ENCODE data around the gene ICA1.

DNA sequence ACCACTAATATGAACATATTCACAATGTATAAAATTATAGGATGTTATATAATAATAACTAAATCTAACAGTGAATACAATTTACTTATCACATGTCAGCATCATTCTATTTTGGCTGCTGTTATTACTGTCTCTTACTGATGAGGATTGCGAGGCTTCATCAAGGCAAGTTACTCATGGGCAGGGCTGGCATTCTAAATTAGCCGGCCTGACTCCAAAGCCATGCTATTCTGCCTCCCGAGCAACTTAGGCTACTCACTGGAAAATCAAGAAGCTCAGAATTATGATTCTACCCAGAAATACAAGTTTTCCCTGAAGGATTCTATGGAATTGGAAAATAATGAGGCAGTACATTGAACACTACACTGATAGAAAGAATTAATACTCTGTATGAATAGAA lies 101.7 kb downstream of the ICA1 start:
- TF ChIP-seq CEBPB (IDR thresholded peaks at IDR 0.05; ENCODE audit: low read depth, low read length) (no peak), RAD21 (IDR thresholded peaks at IDR 0.05; ENCODE audit: low read length) (no peak), POLR2A (IDR thresholded peaks at IDR 0.05; ENCODE audit: low read depth, low read length) (no peak), MXI1 (IDR thresholded peaks at IDR 0.05; ENCODE audit: borderline replicate concordance, low read depth, low read length) (no peak), SMC3 (IDR thresholded peaks at IDR 0.05; ENCODE audit: low read depth, low read length) (no peak), RCOR1 (IDR thresholded peaks at IDR 0.05; ENCODE audit: insufficient replicate concordance, low read length) (no peak)
- TF ChIP-seq, protein P1, sequence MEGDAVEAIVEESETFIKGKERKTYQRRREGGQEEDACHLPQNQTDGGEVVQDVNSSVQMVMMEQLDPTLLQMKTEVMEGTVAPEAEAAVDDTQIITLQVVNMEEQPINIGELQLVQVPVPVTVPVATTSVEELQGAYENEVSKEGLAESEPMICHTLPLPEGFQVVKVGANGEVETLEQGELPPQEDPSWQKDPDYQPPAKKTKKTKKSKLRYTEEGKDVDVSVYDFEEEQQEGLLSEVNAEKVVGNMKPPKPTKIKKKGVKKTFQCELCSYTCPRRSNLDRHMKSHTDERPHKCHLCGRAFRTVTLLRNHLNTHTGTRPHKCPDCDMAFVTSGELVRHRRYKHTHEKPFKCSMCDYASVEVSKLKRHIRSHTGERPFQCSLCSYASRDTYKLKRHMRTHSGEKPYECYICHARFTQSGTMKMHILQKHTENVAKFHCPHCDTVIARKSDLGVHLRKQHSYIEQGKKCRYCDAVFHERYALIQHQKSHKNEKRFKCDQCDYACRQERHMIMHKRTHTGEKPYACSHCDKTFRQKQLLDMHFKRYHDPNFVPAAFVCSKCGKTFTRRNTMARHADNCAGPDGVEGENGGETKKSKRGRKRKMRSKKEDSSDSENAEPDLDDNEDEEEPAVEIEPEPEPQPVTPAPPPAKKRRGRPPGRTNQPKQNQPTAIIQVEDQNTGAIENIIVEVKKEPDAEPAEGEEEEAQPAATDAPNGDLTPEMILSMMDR (conservative IDR thresholded peaks at IDR 0.05; ENCODE audit: low read depth, low read length), result no peak
- TF ChIP-seq, protein P2, sequence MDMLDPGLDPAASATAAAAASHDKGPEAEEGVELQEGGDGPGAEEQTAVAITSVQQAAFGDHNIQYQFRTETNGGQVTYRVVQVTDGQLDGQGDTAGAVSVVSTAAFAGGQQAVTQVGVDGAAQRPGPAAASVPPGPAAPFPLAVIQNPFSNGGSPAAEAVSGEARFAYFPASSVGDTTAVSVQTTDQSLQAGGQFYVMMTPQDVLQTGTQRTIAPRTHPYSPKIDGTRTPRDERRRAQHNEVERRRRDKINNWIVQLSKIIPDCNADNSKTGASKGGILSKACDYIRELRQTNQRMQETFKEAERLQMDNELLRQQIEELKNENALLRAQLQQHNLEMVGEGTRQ (IDR thresholded peaks at IDR 0.05; ENCODE audit: low read depth, low read length), result no peak

Measured in IMR-90 (cell line).